Activated CD8-positive, alpha-beta T cell treated with anti-CD3 and anti-CD28 coated beads for 36 hours (primary cell): ENCODE data around the gene PCDHB10. TPM values are rescaled to one million over a fixed set of nuclear protein-coding genes. Genes with fewer than 3 reads are reported as not detected.
"Not testable (repeated sequence)": the region's sequence is repeated elsewhere in the genome, so short reads cannot be mapped to it uniquely, and the experiment has no call there.

Experiments used
- ATAC-seq: fragments of 200-7000 bp; cut with Tn5 transposase; one replicate; pipeline ENCODE4 v1.10.0; 2021; ENCODE audit warnings: mild to moderate bottlenecking, moderate library complexity
- CTCF ChIA-PET: fragments of 350-600 bp; sonication (Branson Sonifier 250); formaldehyde crosslinking; loops from one replicate; lab custom pipeline; 2021; ENCODE audit warnings: antibody characterized with exemption; lab: Charles Lee
- POLR2A ChIA-PET: fragments of 350-600 bp; sonication (Branson Sonifier 250); formaldehyde crosslinking; loops from one replicate; lab custom pipeline; 2021; ENCODE audit warnings: antibody characterized with exemption; lab: Charles Lee
- DNase-seq: peaks from one replicate; pipeline ENCODE4 v3.0.0-alpha.2; 2020
- H3K27ac Mint-ChIP-seq: one replicate; pipeline ENCODE4 v1.8.0; 2021; ENCODE audit warnings: mild to moderate bottlenecking, mixed read lengths
- H3K27me3 Mint-ChIP-seq: one replicate; pipeline ENCODE4 v1.8.0; 2021; ENCODE audit warnings: mixed read lengths
- H3K36me3 Mint-ChIP-seq: one replicate; pipeline ENCODE4 v1.8.0; 2021; ENCODE audit warnings: low read depth, mixed read lengths
- H3K4me1 Mint-ChIP-seq: one replicate; pipeline ENCODE4 v1.8.0; 2021; ENCODE audit warnings: low read depth, mixed read lengths
- H3K4me3 Mint-ChIP-seq: one replicate; pipeline ENCODE4 v1.8.0; 2021; ENCODE audit warnings: mild to moderate bottlenecking, moderate library complexity, mixed read lengths
- H3K9me3 Mint-ChIP-seq: one replicate; pipeline ENCODE4 v1.8.0; 2021; ENCODE audit warnings: mixed read lengths
- intact Hi-C: fragments of 100-400 bp; cut with micrococcal nuclease; formaldehyde crosslinking; loops from one replicate; pipeline ENCODE4 v1.10.0; 2022
- total RNA-seq, 2 experiments: library from RNA; stranded (reverse); gene quantifications; one replicate each; pipeline ENCODE4 v1.2.3, GENCODE V29; 2021
- TF ChIP-seq, protein P1 (sequence below): fragments of 200-600 bp; IDR thresholded peaks from one replicate; pipeline ENCODE4 v1.8.0; 2022; ENCODE audit warnings: antibody characterized with exemption, mild to moderate bottlenecking

PCDHB10 gene
- total RNA-seq, 2 experiments from 2014 or later = not detected

DNA sequence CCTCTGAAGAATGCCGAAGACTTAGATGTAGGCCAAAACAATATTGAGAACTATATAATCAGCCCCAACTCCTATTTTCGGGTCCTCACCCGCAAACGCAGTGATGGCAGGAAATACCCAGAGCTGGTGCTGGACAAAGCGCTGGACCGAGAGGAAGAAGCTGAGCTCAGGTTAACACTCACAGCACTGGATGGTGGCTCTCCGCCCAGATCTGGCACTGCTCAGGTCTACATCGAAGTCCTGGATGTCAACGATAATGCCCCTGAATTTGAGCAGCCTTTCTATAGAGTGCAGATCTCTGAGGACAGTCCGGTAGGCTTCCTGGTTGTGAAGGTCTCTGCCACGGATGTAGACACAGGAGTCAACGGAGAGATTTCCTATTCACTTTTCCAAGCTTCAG lies 22.4 kb downstream of the PCDHB10 start:
- ATAC-seq, H3K4me1 Mint-ChIP-seq, H3K4me3 Mint-ChIP-seq, DNase-seq, POLR2A ChIA-PET, intact Hi-C loops, CTCF ChIA-PET, H3K27ac Mint-ChIP-seq: not testable (repeated sequence)
- peaks cover 10% of the 10 kb centered on the region for H3K36me3 Mint-ChIP-seq
- peaks cover 45% of the 10 kb centered on the region for H3K27me3 Mint-ChIP-seq
- peaks cover 14% of the 10 kb centered on the region for H3K9me3 Mint-ChIP-seq

DNA sequence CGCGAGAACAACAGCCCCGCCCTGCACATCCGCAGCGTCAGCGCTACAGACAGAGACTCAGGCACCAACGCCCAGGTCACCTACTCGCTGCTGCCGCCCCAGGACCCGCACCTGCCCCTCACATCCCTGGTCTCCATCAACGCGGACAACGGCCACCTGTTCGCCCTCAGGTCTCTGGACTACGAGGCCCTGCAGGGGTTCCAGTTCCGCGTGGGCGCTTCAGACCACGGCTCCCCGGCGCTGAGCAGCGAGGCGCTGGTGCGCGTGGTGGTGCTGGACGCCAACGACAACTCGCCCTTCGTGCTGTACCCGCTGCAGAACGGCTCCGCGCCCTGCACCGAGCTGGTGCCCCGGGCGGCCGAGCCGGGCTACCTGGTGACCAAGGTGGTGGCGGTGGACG lies 23.4 kb downstream of the PCDHB10 start:
- ATAC-seq, intact Hi-C loops, POLR2A ChIA-PET, H3K4me1 Mint-ChIP-seq, CTCF ChIA-PET, H3K4me3 Mint-ChIP-seq, DNase-seq, H3K27ac Mint-ChIP-seq: not testable (repeated sequence)
- Mint-ChIP-seq H3K36me3 (peaks cover 10% of the 10 kb centered on the region), H3K27me3 (peaks cover 42% of the 10 kb centered on the region), H3K9me3 (peaks cover 16% of the 10 kb centered on the region)

DNA sequence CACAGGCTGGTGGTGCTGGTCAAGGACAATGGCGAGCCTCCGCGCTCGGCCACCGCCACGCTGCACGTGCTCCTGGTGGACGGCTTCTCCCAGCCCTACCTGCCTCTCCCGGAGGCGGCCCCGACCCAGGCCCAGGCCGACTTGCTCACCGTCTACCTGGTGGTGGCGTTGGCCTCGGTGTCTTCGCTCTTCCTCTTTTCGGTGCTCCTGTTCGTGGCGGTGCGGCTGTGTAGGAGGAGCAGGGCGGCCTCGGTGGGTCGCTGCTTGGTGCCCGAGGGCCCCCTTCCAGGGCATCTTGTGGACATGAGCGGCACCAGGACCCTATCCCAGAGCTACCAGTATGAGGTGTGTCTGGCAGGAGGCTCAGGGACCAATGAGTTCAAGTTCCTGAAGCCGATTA lies 23.9 kb downstream of the PCDHB10 start:
- H3K4me1 Mint-ChIP-seq, ATAC-seq, H3K4me3 Mint-ChIP-seq, DNase-seq, H3K36me3 Mint-ChIP-seq, H3K27ac Mint-ChIP-seq, POLR2A ChIA-PET, CTCF ChIA-PET, intact Hi-C loops: not testable (repeated sequence)
- H3K27me3 Mint-ChIP-seq = peaks cover 41% of the 10 kb centered on the region
- peaks cover 14% of the 10 kb centered on the region for H3K9me3 Mint-ChIP-seq

DNA sequence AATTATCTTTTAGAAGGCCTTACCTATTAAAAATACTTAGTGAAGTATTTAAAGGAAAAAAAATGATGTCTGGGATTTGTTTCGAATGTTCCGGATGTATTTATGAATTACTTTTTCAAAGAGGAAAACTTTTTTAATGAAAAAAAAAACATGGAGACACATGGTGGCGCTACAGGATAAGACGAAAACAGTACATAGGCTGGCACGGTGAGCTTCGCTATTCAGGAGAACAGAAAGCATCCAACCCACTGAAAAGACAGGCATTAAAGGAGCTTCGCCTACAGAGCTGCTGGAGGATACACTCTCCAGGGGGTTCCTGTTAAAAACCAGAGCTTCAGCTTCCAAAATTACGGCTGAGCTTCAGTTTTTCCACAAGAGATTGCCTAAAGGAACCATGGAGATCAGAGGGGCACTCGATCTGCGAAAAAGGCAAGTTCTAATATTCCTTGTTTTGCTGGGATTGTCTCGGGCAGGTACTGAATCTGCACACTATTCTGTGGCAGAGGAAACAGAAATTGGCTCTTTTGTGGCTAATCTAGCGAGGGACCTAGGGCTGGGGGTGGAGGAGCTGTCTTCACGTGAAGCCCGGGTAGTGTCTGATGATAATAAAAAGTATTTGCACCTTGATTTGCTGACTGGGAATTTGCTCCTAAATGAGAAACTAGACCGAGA lies 31.1 kb downstream of the PCDHB10 start, which contains the start of gene PCDHB14:
TSS of gene PCDHB14 (plus strand) at position 232 of the 672 bp plus-strand sequence. CDS start at position 395, 163 bp downstream.
- Mint-ChIP-seq H3K36me3 (peaks cover 4% of the 10 kb centered on the region), H3K4me3 (no peak within 1 kb of the TSS), H3K4me1 (peaks cover 2% of the 10 kb centered on the region), H3K9me3 (peaks cover 8% of the 10 kb centered on the region), H3K27me3 (peaks cover 38% of the 10 kb centered on the region), H3K27ac (no peak within 1 kb of the TSS)
- TF ChIP-seq, protein P1, sequence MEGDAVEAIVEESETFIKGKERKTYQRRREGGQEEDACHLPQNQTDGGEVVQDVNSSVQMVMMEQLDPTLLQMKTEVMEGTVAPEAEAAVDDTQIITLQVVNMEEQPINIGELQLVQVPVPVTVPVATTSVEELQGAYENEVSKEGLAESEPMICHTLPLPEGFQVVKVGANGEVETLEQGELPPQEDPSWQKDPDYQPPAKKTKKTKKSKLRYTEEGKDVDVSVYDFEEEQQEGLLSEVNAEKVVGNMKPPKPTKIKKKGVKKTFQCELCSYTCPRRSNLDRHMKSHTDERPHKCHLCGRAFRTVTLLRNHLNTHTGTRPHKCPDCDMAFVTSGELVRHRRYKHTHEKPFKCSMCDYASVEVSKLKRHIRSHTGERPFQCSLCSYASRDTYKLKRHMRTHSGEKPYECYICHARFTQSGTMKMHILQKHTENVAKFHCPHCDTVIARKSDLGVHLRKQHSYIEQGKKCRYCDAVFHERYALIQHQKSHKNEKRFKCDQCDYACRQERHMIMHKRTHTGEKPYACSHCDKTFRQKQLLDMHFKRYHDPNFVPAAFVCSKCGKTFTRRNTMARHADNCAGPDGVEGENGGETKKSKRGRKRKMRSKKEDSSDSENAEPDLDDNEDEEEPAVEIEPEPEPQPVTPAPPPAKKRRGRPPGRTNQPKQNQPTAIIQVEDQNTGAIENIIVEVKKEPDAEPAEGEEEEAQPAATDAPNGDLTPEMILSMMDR = peak; percentile 33
- ATAC-seq (no peak), DNase-seq (no peak)
- ChIA-PET CTCF (interaction anchor here (0.6 to 2.2 kb wide), 14 partner anchors 9 to 341 kb away, joined by 3 to 8 read pairs (median 4); partner anchors contain the start of genes PCDHB11, PCDHB15, PCDHGB5 and TAF7), POLR2A (no interaction called here)
- intact Hi-C loops = no loop called here

DNA sequence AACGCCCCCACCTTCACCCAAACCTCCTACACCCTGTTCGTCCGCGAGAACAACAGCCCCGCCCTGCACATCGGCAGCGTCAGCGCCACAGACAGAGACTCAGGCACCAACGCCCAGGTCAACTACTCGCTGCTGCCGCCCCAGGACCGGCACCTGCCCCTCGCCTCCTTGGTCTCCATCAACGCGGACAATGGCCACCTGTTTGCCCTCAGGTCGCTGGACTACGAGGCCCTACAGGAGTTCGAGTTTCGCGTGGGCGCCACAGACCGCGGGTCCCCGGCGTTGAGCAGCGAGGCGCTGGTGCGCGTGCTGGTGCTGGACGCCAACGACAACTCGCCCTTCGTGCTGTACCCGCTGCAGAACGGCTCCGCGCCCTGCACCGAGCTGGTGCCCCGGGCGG lies 32.7 kb downstream of the PCDHB10 start:
- POLR2A ChIA-PET, H3K36me3 Mint-ChIP-seq, H3K27ac Mint-ChIP-seq, H3K9me3 Mint-ChIP-seq, H3K4me3 Mint-ChIP-seq, H3K4me1 Mint-ChIP-seq, DNase-seq, ATAC-seq, CTCF ChIA-PET, intact Hi-C loops: not testable (repeated sequence)
- peaks cover 34% of the 10 kb centered on the region for H3K27me3 Mint-ChIP-seq

DNA sequence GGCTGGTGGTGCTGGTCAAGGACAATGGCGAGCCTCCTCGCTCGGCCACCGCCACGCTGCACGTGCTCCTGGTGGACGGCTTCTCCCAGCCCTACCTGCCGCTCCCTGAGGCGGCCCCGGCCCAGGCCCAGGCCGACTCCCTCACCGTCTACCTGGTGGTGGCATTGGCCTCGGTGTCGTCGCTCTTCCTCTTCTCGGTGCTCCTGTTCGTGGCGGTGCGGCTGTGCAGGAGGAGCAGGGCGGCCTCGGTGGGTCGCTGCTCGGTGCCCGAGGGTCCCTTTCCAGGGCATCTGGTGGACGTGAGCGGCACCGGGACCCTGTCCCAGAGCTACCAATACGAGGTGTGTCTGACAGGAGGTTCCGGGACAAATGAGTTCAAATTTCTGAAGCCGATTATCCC lies 33.3 kb downstream of the PCDHB10 start:
- CTCF ChIA-PET, POLR2A ChIA-PET, H3K9me3 Mint-ChIP-seq, intact Hi-C loops, H3K4me1 Mint-ChIP-seq, H3K36me3 Mint-ChIP-seq, ATAC-seq, H3K27ac Mint-ChIP-seq, DNase-seq, H3K4me3 Mint-ChIP-seq: not testable (repeated sequence)
- peaks cover 31% of the 10 kb centered on the region for H3K27me3 Mint-ChIP-seq

DNA sequence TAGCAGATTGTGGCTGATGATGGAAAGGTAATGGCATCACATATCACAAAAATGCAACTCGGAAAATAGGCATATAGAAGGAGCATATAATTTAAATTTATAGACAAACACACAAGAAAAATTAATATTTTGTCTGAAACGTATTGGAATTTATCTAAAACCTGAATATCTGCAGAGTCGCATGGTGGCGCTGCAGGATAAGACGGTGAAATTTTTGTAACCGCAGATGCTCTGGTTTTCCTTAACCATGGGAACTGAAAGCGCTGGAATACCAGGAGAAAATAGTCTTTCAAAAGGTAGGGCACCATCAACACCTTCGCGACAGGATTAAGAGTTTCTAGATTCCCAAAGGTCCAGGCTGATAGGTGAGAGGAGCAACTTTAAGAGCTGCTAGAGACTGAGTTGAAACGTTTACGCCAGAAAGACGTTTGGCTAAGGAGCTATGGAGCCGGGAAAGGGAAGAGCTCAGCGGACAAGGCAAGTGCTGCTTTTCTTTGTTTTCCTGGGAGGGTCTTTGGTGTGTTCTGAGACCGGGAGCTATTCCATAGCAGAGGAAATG lies 42.0 kb downstream of the PCDHB10 start:
- DNase-seq (no peak), ATAC-seq (no peak)
- TF ChIP-seq, protein P1 = peak; percentile 10
- intact Hi-C loops = no loop called here
- CTCF ChIA-PET = interaction anchor here (0.8 to 1.5 kb wide), 5 partner anchors 11 to 323 kb away, joined by 3 to 6 read pairs (median 4); partner anchors contain the start of gene PCDHB15
- H3K36me3 Mint-ChIP-seq = peaks cover 14% of the 10 kb centered on the region
- POLR2A ChIA-PET = no interaction called here
- H3K4me3 Mint-ChIP-seq = no peak overlapping the region
- peaks cover 26% of the 10 kb centered on the region for H3K9me3 Mint-ChIP-seq
- H3K4me1 Mint-ChIP-seq = no peaks in the 10 kb centered on the region
- H3K27me3 Mint-ChIP-seq = peaks cover 37% of the 10 kb centered on the region
- H3K27ac Mint-ChIP-seq = no peak overlapping the region

DNA sequence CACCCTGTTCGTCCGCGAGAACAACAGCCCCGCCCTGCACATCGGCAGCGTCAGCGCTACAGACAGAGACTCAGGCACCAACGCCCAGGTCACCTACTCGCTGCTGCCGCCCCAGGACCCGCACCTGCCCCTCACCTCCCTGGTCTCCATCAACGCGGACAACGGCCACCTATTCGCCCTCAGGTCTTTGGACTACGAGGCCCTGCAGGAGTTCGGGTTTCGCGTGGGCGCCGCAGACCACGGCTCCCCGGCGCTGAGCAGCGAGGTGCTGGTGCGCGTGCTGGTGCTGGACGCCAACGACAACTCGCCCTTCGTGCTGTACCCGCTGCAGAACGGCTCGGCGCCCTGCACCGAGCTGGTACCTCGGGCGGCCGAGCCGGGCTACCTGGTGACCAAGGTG lies 43.8 kb downstream of the PCDHB10 start:
- peaks cover 34% of the 10 kb centered on the region for H3K9me3 Mint-ChIP-seq
- H3K36me3 Mint-ChIP-seq = peaks cover 17% of the 10 kb centered on the region
- POLR2A ChIA-PET, H3K27ac Mint-ChIP-seq, H3K4me1 Mint-ChIP-seq, H3K4me3 Mint-ChIP-seq, ATAC-seq, intact Hi-C loops, CTCF ChIA-PET, DNase-seq: not testable (repeated sequence)
- peaks cover 48% of the 10 kb centered on the region for H3K27me3 Mint-ChIP-seq
